Endothelial cell of umbilical vein (primary cell): Measurements from ENCODE around the gene COL28A1. TPM values are rescaled to one million over a fixed set of nuclear protein-coding genes. Genes with fewer than 3 reads are reported as not detected.

ENCODE experiments used
- BruUV-seq: library from RNA; stranded (reverse); fragments of 400-500 nt; replicated peaks from 2 replicates; lab custom pipeline; 2021; lab: Mats Ljungman, UMichigan
- CTCF ChIA-PET: fragments of 300-600, 350-600 bp; sonication (Branson Sonifier 250); formaldehyde crosslinking; loops from one replicate; lab custom pipeline; 2021; ENCODE audit warnings: antibody characterized with exemption, inconsistent platforms; lab: Charles Lee
- POLR2A ChIA-PET: fragments of 300-600, 350-600 bp; sonication (Branson Sonifier 250); formaldehyde crosslinking; loops from one replicate; lab custom pipeline; 2021; ENCODE audit warnings: antibody characterized with exemption, inconsistent platforms; lab: Charles Lee
- DNase-seq: peaks from one replicate; pipeline ENCODE4 v3.0.0-alpha.2; 2011; ENCODE audit warnings: low read depth, low spot score
- FAIRE-seq: peaks from 2 replicates; lab custom pipeline; 2011; peaks lifted over from hg19 to GRCh38; lab: Jason Lieb, UNC
- H2AFZ ChIP-seq: 2 replicates; pipeline ENCODE4 v1.6.0; 2012; ENCODE audit warnings: low read depth, low read length, control low read depth, inconsistent platforms
- H3K27ac ChIP-seq: 2 replicates; pipeline ENCODE4 v1.5.1; 2011; ENCODE audit warnings: low read depth, mild to moderate bottlenecking, control low read depth, low read length, moderate library complexity; ENCODE audit not compliant: insufficient read depth
- H3K27me3 ChIP-seq, 2 experiments: 2 replicates each; pipeline versions ENCODE4 v1.6.0 to v1.6.1; 2011; ENCODE audit warnings: low read length in 2 of 2, mixed read lengths in 1 of 2; ENCODE audit not compliant: control insufficient read depth in 2 of 2, insufficient read depth in 2 of 2
- H3K36me3 ChIP-seq, 2 experiments: 2 replicates in 1 of 2; 3 replicates in 1 of 2; pipeline ENCODE4 v1.5.1; 2011; ENCODE audit warnings: low read length in 2 of 2, mild to moderate bottlenecking in 1 of 2, moderate library complexity in 1 of 2; ENCODE audit not compliant: control insufficient read depth in 2 of 2, insufficient read depth in 2 of 2; ENCODE audit errors: extremely low read depth in 1 of 2
- H3K4me1 ChIP-seq: 3 replicates; pipeline ENCODE4 v1.5.1; 2011; ENCODE audit warnings: mild to moderate bottlenecking, low read length; ENCODE audit not compliant: control insufficient read depth, insufficient read depth; ENCODE audit errors: extremely low read depth
- H3K4me2 ChIP-seq: 2 replicates; pipeline ENCODE4 v1.6.1; 2011; ENCODE audit warnings: low read length, control low read depth, mixed read lengths; ENCODE audit not compliant: insufficient read depth
- H3K4me3 ChIP-seq, 3 experiments: fragments of 200-600 bp in 1 of 3; sonication (generic), shearing (Covaris generic) in 1 of 3; replicated peaks in 1 of 3; 2 replicates each; pipeline ENCODE4 v1.5.1; 2011 to 2016; ENCODE audit warnings: control low read depth in 3 of 3, low read length in 3 of 3, mild to moderate bottlenecking in 2 of 3, inconsistent platforms in 1 of 3, low read depth in 1 of 3, moderate library complexity in 1 of 3; ENCODE audit not compliant: insufficient read depth in 1 of 3
- H3K79me2 ChIP-seq: 2 replicates; pipeline ENCODE4 v1.6.0; 2012; ENCODE audit warnings: low read length, inconsistent platforms; ENCODE audit not compliant: control insufficient read depth, insufficient read depth
- H3K9ac ChIP-seq: replicated peaks from 2 replicates; pipeline ENCODE3; 2011; ENCODE audit warnings: low read length, control low read depth; ENCODE audit not compliant: insufficient read depth; ENCODE audit errors: extremely low read depth
- H3K9me1 ChIP-seq: replicated peaks from 3 replicates; pipeline ENCODE4 v1.6.0; 2011; ENCODE audit warnings: mild to moderate bottlenecking, low read length; ENCODE audit not compliant: control insufficient read depth, insufficient read depth; ENCODE audit errors: extremely low read depth
- H3K9me3 ChIP-seq: replicated peaks from 2 replicates; pipeline ENCODE4 v1.5.1; 2012; ENCODE audit warnings: low read length, inconsistent platforms; ENCODE audit not compliant: control insufficient read depth, insufficient read depth
- H4K20me1 ChIP-seq: replicated peaks from 2 replicates; pipeline ENCODE3; 2011; ENCODE audit warnings: mild to moderate bottlenecking, low read length; ENCODE audit not compliant: control insufficient read depth, insufficient read depth; ENCODE audit errors: extremely low read depth
- CTCF ChIP-seq, 2 donors: IDR thresholded peaks; 1 replicate in 1 of 2; 2 replicates in 1 of 2; pipeline ENCODE4 v1.5.1; 2011; ENCODE audit warnings: low read length in 2 of 2, mild to moderate bottlenecking in 2 of 2, moderate library complexity in 2 of 2, control low read depth in 1 of 2, inconsistent platforms in 1 of 2, low read depth in 1 of 2; ENCODE audit not compliant: insufficient read depth in 1 of 2; ENCODE audit errors: extremely low read depth in 1 of 2
- EZH2 ChIP-seq: IDR thresholded peaks from 2 replicates; pipeline ENCODE4 v1.6.1; 2012; ENCODE audit warnings: borderline replicate concordance, low read depth, mild to moderate bottlenecking, moderate library complexity, low read length, inconsistent platforms; ENCODE audit not compliant: severe bottlenecking
- FOS ChIP-seq: IDR thresholded peaks from 2 replicates; pipeline ENCODE4 v1.6.1; 2011; ENCODE audit warnings: mild to moderate bottlenecking, low read length, moderate library complexity, borderline replicate concordance; ENCODE audit not compliant: insufficient read depth
- GATA2 ChIP-seq: IDR thresholded peaks from 2 replicates; pipeline ENCODE4 v1.7.0; 2011; ENCODE audit warnings: low read depth, mild to moderate bottlenecking, moderate library complexity, mixed read lengths, low read length; ENCODE audit not compliant: insufficient read length, insufficient read depth
- JUN ChIP-seq: IDR thresholded peaks from 2 replicates; pipeline ENCODE4 v1.6.1; 2011; ENCODE audit warnings: borderline replicate concordance, low read depth; ENCODE audit not compliant: insufficient read length, insufficient read depth
- MYC ChIP-seq: IDR thresholded peaks from one replicate; pipeline ENCODE4 v1.6.1; 2011; ENCODE audit warnings: mild to moderate bottlenecking, low read depth, low read length
- POLR2A ChIP-seq: IDR thresholded peaks from 2 replicates; pipeline ENCODE4 v1.6.1; 2012; ENCODE audit warnings: low read depth, mild to moderate bottlenecking, control low read depth, low read length
- POLR2AphosphoS5 ChIP-seq: IDR thresholded peaks from 2 replicates; pipeline ENCODE4 v1.6.1; 2012; ENCODE audit warnings: low read depth, mild to moderate bottlenecking, control low read depth, low read length, moderate library complexity; ENCODE audit not compliant: insufficient read depth
- dilution Hi-C: fragments of 300-500 bp; cut with MboI; formaldehyde crosslinking; loops from one replicate; pipeline ENCODE4 v1.15.0; 2019; ENCODE audit warnings: low sequenced_read_pairs; ENCODE audit not compliant: extremely low pct_ligation_motif_present
- intact Hi-C: fragments of 100-400 bp; cut with micrococcal nuclease; formaldehyde crosslinking; loops from one replicate; pipeline ENCODE4 v1.10.0; 2022
- polyA plus RNA-seq, 4 experiments: library from polyadenylated mRNA; depleted of rRNA in 3 of 4; stranded (reverse) in 3 of 4; unstranded in 1 of 4; fragments of >200 nt; gene quantifications; 2 replicates each; pipeline versions ENCODE4 v1.2.1 to v1.2.3, GENCODE V29; 2011 to 2012; ENCODE audit warnings: missing spikeins in 1 of 4
- total RNA-seq: library from RNA; stranded (reverse); gene quantifications from 2 replicates; pipeline ENCODE4 v1.2.3, GENCODE V29; 2021
- TF ChIP-seq, protein P1 (sequence below): IDR thresholded peaks from 2 replicates; pipeline ENCODE4 v1.6.1; 2011; ENCODE audit not compliant: insufficient read depth, insufficient read length

The COL28A1 gene
- total and polyA plus RNA-seq, 2 donors (not counting 3 experiments of a cell fraction or from before 2014, with no cell fraction given): not detected

GRCh38 chr7:7536396-7537019 is 835 bp upstream of the COL28A1 start:
- Histone ChIP-seq H3K27me3 (no peaks in the 10 kb centered on the region), H3K4me1 (no peaks in the 10 kb centered on the region), H3K36me3 (no peaks in the 10 kb centered on the region), H3K4me2 (no peak overlapping the region), H3K9me3 (no peaks in the 10 kb centered on the region), H3K9me1 (no peaks in the 10 kb centered on the region), H4K20me1 (no peaks in the 10 kb centered on the region), H3K4me3 (no peak overlapping the region), H3K27ac (no peak overlapping the region), H3K79me2 (no peaks in the 10 kb centered on the region), H2AFZ (no peak overlapping the region), H3K9ac (no peak overlapping the region)
- intact Hi-C loops: no loop called here
- FAIRE-seq (no peak), DNase-seq (no peak)
- dilution Hi-C loops: no loop called here
- CTCF ChIA-PET: interaction anchor here (1.1 kb wide), 1 partner anchor 437 kb away, joined by 3 read pairs; no protein-coding TSS in a partner anchor
- TF ChIP-seq POLR2AphosphoS5 (no peak), GATA2 (no peak), FOS (no peak), JUN (no peak), POLR2A (no peak), MYC (no peak)
- TF ChIP-seq, protein P1, sequence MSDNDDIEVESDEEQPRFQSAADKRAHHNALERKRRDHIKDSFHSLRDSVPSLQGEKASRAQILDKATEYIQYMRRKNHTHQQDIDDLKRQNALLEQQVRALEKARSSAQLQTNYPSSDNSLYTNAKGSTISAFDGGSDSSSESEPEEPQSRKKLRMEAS: no peak
- BruUV-seq: no TSS peak
- POLR2A ChIA-PET: no interaction called here

- dilution Hi-C loops (no loop called here), intact Hi-C loops (no loop called here)
- CTCF ChIA-PET: interaction anchor here (1.0 kb wide), 1 partner anchor 109 kb away, joined by 3 read pairs; no protein-coding TSS in a partner anchor
- TF ChIP-seq MYC (no peak), POLR2AphosphoS5 (no peak), GATA2 (no peak), EZH2 (no peak), JUN (no peak), FOS (no peak), POLR2A (no peak), CTCF (IDR thresholded peaks at IDR 0.05; ENCODE audit: extremely low read depth in 1 of 2, insufficient read depth in 1 of 2, low read depth in 1 of 2, low read length in 2 of 2) (no peak)
- TF ChIP-seq, protein P1: no peak
- no peak overlapping the region for H3K4me3 ChIP-seq
- no peak overlapping the region for H3K4me2 ChIP-seq
- H3K27ac ChIP-seq: no peak overlapping the region
- H3K9ac ChIP-seq: no peak overlapping the region
- BruUV-seq: no TSS peak
- H3K9me3 ChIP-seq: no peaks in the 10 kb centered on the region
- H3K79me2 ChIP-seq: no peaks in the 10 kb centered on the region
- no peaks in the 10 kb centered on the region for H4K20me1 ChIP-seq
- FAIRE-seq (no peak), DNase-seq (no peak)
- H3K27me3 ChIP-seq: peaks cover 0 to 6% of the 10 kb centered on the region in 2 experiments
- H3K9me1 ChIP-seq: no peaks in the 10 kb centered on the region
- no peak overlapping the region for H2AFZ ChIP-seq
- no peaks in the 10 kb centered on the region for H3K36me3 ChIP-seq
- no peaks in the 10 kb centered on the region for H3K4me1 ChIP-seq
- POLR2A ChIA-PET: no interaction called here
Measured at GRCh38 chr7:7533831-7534430, 1.7 kb downstream of the COL28A1 start.
